OCI-LY3 (cell line): ENCODE results near the gene TNK1.

ENCODE experiments used
- CTCF ChIP-seq: fragments of 200-600, 300-600 bp; sonication (generic); IDR thresholded peaks from 2 replicates; pipeline ENCODE4 v1.5.1; 2014; ENCODE audit warnings: antibody characterized with exemption, low read length, low read depth
- EZH2phosphoT487 ChIP-seq: fragments of 200-600 bp; shearing (Covaris generic); IDR thresholded peaks from 2 replicates; pipeline ENCODE4 v1.6.1; 2018; ENCODE audit warnings: antibody characterized with exemption, mixed run types, low read depth

GRCh38 chr17:7419819-7420610 is 39.1 kb downstream of the TNK1 start, which contains the start of gene SPEM1:
- TF ChIP-seq CTCF: no peak
- no peak for TF ChIP-seq EZH2phosphoT487
